ENCODE data around the gene CYBC1.

GRCh38 chr17:82483204-82483660 lies 32.7 kb upstream of the CYBC1 start:
- TF ChIP-seq EZH2 (IDR thresholded peaks at IDR 0.05; ENCODE audit: borderline replicate concordance, low read depth, low read length, severe bottlenecking) = no peak
- no peak for TF ChIP-seq CTCF (IDR thresholded peaks at IDR 0.05; ENCODE audit: borderline replicate concordance, extremely low read depth, low read length, poor library complexity, severe bottlenecking)
